ENCODE data around the gene PTPRN2. TPM values are rescaled to one million over a fixed set of nuclear protein-coding genes. Genes with fewer than 3 reads are reported as not detected.

The PTPRN2 gene
- total and polyA plus RNA-seq, 2 donors (not counting 3 experiments of a cell fraction or from before 2014, with no cell fraction given): 0.62 to 0.88 TPM

GRCh38 chr7:157544226-157544625, 1043.4 kb downstream of the PTPRN2 start:
- H3K27ac ChIP-seq (ENCODE audit: insufficient read depth, low read depth, low read length): no peak overlapping the region
- no peaks in the 10 kb centered on the region for H4K20me1 ChIP-seq (replicated peaks; ENCODE audit: control insufficient read depth, extremely low read depth, insufficient read depth, low read length)
- intact Hi-C loops (cut with micrococcal nuclease): no loop called here
- H3K27me3 ChIP-seq (ENCODE audit: control insufficient read depth in 2 of 2, insufficient read depth in 2 of 2, low read length in 2 of 2): no peaks in the 10 kb centered on the region
- H3K4me1 ChIP-seq (ENCODE audit: control insufficient read depth, extremely low read depth, insufficient read depth, low read length): no peaks in the 10 kb centered on the region
- no peaks in the 10 kb centered on the region for H3K9me3 ChIP-seq (replicated peaks; ENCODE audit: control insufficient read depth, insufficient read depth, low read length)
- BruUV-seq (replicated peaks): no TSS peak
- H3K79me2 ChIP-seq (ENCODE audit: control insufficient read depth, insufficient read depth, low read length): no peaks in the 10 kb centered on the region
- H3K9ac ChIP-seq (replicated peaks; ENCODE audit: extremely low read depth, insufficient read depth, low read length): no peak overlapping the region
- no peak overlapping the region for H3K4me3 ChIP-seq (replicated peaks in 1 of 3; ENCODE audit: insufficient read depth in 1 of 3, low read depth in 1 of 3, low read length in 3 of 3)
- TF ChIP-seq EZH2 (IDR thresholded peaks at IDR 0.05; ENCODE audit: borderline replicate concordance, low read depth, low read length, severe bottlenecking) (no peak), GATA2 (IDR thresholded peaks at IDR 0.05; ENCODE audit: insufficient read depth, insufficient read length, low read depth, low read length) (no peak), MYC (IDR thresholded peaks at IDR 0.05; ENCODE audit: low read depth, low read length) (no peak), FOS (IDR thresholded peaks at IDR 0.05; ENCODE audit: borderline replicate concordance, insufficient read depth, low read length) (no peak), POLR2A (IDR thresholded peaks at IDR 0.05; ENCODE audit: low read depth, low read length) (no peak), POLR2AphosphoS5 (IDR thresholded peaks at IDR 0.05; ENCODE audit: insufficient read depth, low read depth, low read length) (no peak), JUN (IDR thresholded peaks at IDR 0.05; ENCODE audit: borderline replicate concordance, insufficient read depth, insufficient read length, low read depth) (no peak), MAX (IDR thresholded peaks at IDR 0.05; ENCODE audit: insufficient read depth, insufficient read length) (no peak), CTCF (IDR thresholded peaks at IDR 0.05; ENCODE audit: extremely low read depth in 1 of 2, insufficient read depth in 1 of 2, low read depth in 1 of 2, low read length in 2 of 2) (no peak)
- no peaks in the 10 kb centered on the region for H3K36me3 ChIP-seq (ENCODE audit: control insufficient read depth in 2 of 2, extremely low read depth in 1 of 2, insufficient read depth in 2 of 2, low read length in 2 of 2)
- ChIA-PET CTCF (no interaction called here), POLR2A (no interaction called here)
- no peaks in the 10 kb centered on the region for H3K9me1 ChIP-seq (replicated peaks; ENCODE audit: control insufficient read depth, extremely low read depth, insufficient read depth, low read length)
- dilution Hi-C loops (cut with MboI; ENCODE audit: extremely low pct_ligation_motif_present, low sequenced_read_pairs): no loop called here
- H3K4me2 ChIP-seq (ENCODE audit: insufficient read depth, low read length): no peak overlapping the region
- no peak overlapping the region for H2AFZ ChIP-seq (ENCODE audit: low read depth, low read length)
- DNase-seq (ENCODE audit: low read depth, low spot score): no peak
- FAIRE-seq: no peak

Measured in endothelial cell of umbilical vein (primary cell).